ENCODE results near the gene ZNF814.
"Not testable (repeated sequence)": the region's sequence is repeated elsewhere in the genome, so short reads cannot be mapped to it uniquely, and the experiment has no call there.

ZNF814 gene

GRCh38 chr19:57867868-57868492, 20.9 kb downstream of the ZNF814 start:
- H3K36me3 ChIP-seq (ENCODE audit: control insufficient read depth, insufficient read depth, low read length) = peaks cover 9% of the 10 kb centered on the region
- TF ChIP-seq, protein P1, sequence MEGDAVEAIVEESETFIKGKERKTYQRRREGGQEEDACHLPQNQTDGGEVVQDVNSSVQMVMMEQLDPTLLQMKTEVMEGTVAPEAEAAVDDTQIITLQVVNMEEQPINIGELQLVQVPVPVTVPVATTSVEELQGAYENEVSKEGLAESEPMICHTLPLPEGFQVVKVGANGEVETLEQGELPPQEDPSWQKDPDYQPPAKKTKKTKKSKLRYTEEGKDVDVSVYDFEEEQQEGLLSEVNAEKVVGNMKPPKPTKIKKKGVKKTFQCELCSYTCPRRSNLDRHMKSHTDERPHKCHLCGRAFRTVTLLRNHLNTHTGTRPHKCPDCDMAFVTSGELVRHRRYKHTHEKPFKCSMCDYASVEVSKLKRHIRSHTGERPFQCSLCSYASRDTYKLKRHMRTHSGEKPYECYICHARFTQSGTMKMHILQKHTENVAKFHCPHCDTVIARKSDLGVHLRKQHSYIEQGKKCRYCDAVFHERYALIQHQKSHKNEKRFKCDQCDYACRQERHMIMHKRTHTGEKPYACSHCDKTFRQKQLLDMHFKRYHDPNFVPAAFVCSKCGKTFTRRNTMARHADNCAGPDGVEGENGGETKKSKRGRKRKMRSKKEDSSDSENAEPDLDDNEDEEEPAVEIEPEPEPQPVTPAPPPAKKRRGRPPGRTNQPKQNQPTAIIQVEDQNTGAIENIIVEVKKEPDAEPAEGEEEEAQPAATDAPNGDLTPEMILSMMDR (IDR thresholded peaks at IDR 0.05; ENCODE audit: insufficient read depth, low read length, poor library complexity, severe bottlenecking) = no peak
- H3K27me3 ChIP-seq (replicated peaks; ENCODE audit: control insufficient read depth, insufficient read depth, low read length) = no peaks in the 10 kb centered on the region
- DNase-seq (ENCODE audit: extremely low read depth, insufficient read length) = no peak
- no peak overlapping the region for H3K4me3 ChIP-seq (replicated peaks; ENCODE audit: low read depth, low read length)

DNA sequence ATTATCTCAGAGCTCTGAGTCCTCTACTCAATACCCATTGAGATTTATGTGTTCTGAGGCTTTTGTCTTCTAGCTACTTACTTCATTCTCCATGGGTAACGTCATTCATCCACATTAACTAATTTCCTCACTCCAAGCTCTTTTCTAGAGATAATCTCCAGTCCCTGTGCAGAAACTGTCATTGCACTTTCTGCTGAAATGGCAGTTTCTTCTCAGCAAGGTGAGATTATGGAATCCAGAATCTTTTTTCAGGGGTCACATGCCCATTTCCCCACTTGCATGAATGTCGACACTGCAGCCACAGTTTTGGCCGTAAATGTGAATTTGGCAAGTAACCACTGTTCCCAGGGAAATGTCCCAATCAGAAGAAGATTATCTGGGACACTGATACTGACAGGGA, 26.5 kb downstream of the ZNF814 start:
- H3K4me3 ChIP-seq (replicated peaks; ENCODE audit: low read depth, low read length); DNase-seq (ENCODE audit: extremely low read depth, insufficient read length); H3K27me3 ChIP-seq (replicated peaks; ENCODE audit: control insufficient read depth, insufficient read depth, low read length): not testable (repeated sequence)
- H3K36me3 ChIP-seq (ENCODE audit: control insufficient read depth, insufficient read depth, low read length) = peaks cover 12% of the 10 kb centered on the region

DNA sequence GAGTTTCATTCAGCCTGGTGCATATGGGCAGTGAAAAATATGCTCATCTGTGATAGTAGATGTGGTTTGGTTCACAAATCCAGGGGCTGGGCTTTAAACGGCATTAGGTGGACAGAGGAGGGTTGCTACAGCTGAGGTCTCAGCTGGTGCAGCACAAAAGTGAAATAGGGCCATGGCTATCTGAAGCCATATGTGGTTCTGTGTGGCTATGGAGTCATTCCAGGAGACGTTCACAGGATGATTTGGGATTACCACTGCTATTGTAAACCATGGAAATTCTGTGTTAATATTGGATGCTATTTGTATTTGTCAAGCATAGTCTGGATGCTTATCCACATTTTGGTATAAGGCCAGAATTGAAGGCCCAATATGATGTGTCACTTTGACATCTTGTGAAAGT, 34.7 kb downstream of the ZNF814 start:
- H3K4me3 ChIP-seq (replicated peaks; ENCODE audit: low read depth, low read length); H3K36me3 ChIP-seq (ENCODE audit: control insufficient read depth, insufficient read depth, low read length); DNase-seq (ENCODE audit: extremely low read depth, insufficient read length); H3K27me3 ChIP-seq (replicated peaks; ENCODE audit: control insufficient read depth, insufficient read depth, low read length): not testable (repeated sequence)

- not testable (repeated sequence) for H3K27me3 ChIP-seq (replicated peaks; ENCODE audit: control insufficient read depth, insufficient read depth, low read length); H3K36me3 ChIP-seq (ENCODE audit: control insufficient read depth, insufficient read depth, low read length); H3K4me3 ChIP-seq (replicated peaks; ENCODE audit: low read depth, low read length); DNase-seq (ENCODE audit: extremely low read depth, insufficient read length)
These were observed 36.8 kb downstream of the ZNF814 start for GRCh38 chr19:57851812-57852603.

DNA sequence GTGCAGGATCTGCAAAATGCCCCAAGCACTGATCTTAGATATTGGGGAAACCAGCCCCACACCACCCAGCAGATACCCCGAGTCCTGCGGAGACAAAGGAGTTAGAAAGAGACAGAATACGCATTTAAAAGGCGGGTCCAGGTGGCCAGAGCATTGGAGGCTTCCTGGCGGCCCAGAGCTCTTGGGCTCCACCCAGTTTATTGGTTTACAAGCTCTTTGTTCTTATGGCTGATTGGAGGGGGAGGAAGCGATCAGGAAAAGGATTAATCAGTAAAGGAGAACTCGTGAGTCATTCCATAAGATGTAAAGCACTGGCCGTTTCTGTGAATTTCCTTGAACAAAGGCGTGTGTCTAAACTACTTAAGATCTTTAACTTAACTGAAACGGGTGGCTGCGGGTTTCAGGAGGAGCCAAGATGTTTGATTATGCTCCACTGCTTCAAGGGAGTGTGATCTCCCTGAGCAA, 38.3 kb downstream of the ZNF814 start:
- peak overlapping the region; percentile 80 for H3K4me3 ChIP-seq (replicated peaks; ENCODE audit: low read depth, low read length)
- peak; percentile 28 for DNase-seq (ENCODE audit: extremely low read depth, insufficient read length)
- H3K36me3 ChIP-seq (ENCODE audit: control insufficient read depth, insufficient read depth, low read length) = peaks cover 1% of the 10 kb centered on the region; the same call in 1 of the 2 replicates
- TF ChIP-seq, protein P1 (IDR thresholded peaks at IDR 0.05; ENCODE audit: insufficient read depth, low read length, poor library complexity, severe bottlenecking) = no peak
- H3K27me3 ChIP-seq (replicated peaks; ENCODE audit: control insufficient read depth, insufficient read depth, low read length) = no peaks in the 10 kb centered on the region

DNA sequence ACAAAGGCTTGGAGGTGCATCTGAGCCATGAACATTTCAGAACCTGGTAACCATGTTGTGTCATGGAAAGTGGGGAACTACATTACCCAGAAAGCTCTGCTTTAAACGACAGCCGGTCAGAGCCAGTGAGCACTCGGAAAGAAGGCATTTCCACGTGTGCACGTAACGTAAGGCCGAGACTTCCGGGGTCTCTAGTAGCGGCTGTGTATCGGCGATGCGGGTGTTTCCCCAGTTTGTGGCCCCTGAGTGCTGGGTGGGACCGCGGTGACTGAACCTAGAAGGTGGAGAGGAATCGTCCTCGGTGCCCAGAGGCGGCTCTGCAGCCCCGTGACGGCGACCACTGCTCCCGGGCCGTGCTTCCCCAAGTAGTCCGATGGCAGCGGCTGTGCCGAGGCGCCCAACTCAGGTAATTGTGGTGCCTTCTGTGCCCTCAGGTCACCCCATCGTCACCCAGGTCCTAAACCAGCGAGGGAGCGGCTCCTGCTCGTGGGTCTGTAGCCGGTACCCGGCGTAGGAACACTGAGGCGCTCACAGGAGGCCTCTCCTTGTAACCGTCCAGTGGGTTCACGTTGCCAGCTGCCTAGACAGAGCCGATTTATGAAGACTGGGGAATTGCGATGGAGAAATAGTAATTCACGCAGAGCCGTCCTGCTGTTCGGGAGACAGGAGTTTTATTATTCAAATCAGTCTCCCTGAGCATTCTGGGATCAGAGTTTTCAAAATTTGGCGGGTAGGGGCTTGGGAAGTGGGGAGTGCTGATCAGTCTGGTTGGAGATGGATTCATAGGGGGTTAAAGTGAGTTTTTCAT, 39.0 kb downstream of the ZNF814 start, which contains the start of gene ZNF587:
TSS of gene ZNF587 (plus strand) at position 194 of the 808 bp plus-strand sequence. CDS start at position 374, 180 bp downstream.
- not testable (repeated sequence) for H3K27me3 ChIP-seq (replicated peaks; ENCODE audit: control insufficient read depth, insufficient read depth, low read length); H3K36me3 ChIP-seq (ENCODE audit: control insufficient read depth, insufficient read depth, low read length)
- H3K4me3 ChIP-seq (replicated peaks; ENCODE audit: low read depth, low read length) = peak within 1 kb of the TSS; percentile 80
- peak; percentile 76 for DNase-seq (ENCODE audit: extremely low read depth, insufficient read length)

DNA sequence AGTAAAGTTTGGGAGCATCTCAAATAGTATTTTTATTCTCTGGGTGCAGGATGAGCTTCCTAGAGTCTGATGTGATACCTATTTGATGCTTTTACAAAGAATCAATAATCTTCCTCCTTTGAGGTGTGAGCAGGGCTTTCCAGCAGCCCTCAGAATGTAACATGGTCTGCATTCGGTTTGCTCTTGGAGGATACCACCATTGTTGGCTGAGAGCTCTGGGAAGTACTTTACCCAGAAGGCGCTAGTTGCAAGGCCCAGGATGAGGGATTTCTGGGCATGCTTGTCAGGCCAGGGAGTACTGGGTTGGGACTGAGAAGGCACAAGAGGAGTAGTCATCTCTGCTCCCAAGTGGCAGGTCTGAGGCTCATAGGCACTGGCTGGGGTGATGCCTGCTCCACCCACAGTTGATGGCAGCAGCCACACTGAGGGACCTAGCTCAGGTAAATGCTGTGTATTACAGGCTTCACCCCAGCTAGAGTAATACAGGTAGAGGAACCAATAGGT, 39.6 kb downstream of the ZNF814 start:
- H3K36me3 ChIP-seq (ENCODE audit: control insufficient read depth, insufficient read depth, low read length); DNase-seq (ENCODE audit: extremely low read depth, insufficient read length): not testable (repeated sequence)

DNA sequence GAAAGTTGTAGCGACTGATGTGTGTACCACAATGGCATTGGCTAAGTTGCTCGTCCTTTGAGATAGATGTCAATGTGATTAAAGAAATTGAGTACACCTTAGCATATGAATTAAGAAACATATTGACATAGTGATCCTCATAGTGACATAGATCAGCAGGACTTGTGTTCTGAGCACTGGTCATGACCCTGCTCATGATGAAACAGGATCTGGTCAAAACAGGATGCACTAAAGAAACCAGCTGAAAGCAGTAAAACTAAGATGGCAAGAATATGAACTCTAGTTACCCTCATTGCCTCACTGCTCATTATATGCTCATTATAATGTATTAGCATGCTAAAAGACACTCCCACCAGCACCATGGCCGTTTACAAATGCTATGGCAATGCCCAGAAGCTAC, 41.7 kb downstream of the ZNF814 start:
- not testable (repeated sequence) for DNase-seq (ENCODE audit: extremely low read depth, insufficient read length); H3K27me3 ChIP-seq (replicated peaks; ENCODE audit: control insufficient read depth, insufficient read depth, low read length); H3K4me3 ChIP-seq (replicated peaks; ENCODE audit: low read depth, low read length)
- peaks cover 10% of the 10 kb centered on the region for H3K36me3 ChIP-seq (ENCODE audit: control insufficient read depth, insufficient read depth, low read length)

More for the DNA sequence above, 39.6 kb downstream of the ZNF814 start:
- not testable (repeated sequence) for H3K27me3 ChIP-seq (replicated peaks; ENCODE audit: control insufficient read depth, insufficient read depth, low read length); H3K4me3 ChIP-seq (replicated peaks; ENCODE audit: low read depth, low read length)

All from GM06990 (cell line).